K562 (cell line): Measurements from ENCODE around the gene PHF5A. TPM values are rescaled to one million over a fixed set of nuclear protein-coding genes. Genes with fewer than 3 reads are reported as not detected.
A peak's percentile ranks its signal among the peaks of the same experiment; 100 is the strongest.

Experiments used
- EGR1 ChIP-seq: fragments of 450-650 bp; conservative IDR thresholded peaks from 2 replicates; pipeline ENCODE4 v1.6.1; 2017; ENCODE audit warnings: mild to moderate bottlenecking
- HCFC1 ChIP-seq: IDR thresholded peaks from 2 replicates; pipeline ENCODE4 v1.6.1; 2012; ENCODE audit warnings: low read depth, low read length, improper control_type of control experiment
- HMBOX1 ChIP-seq: sonication (generic); IDR thresholded peaks from 2 replicates; pipeline ENCODE4 v1.6.1; 2016
- ID3 ChIP-seq, 2 experiments: fragments of 250-450 bp in 1 of 2; fragments of 450-650 bp in 1 of 2; sonication (Bioruptor Pico) in 1 of 2; IDR thresholded peaks; 2 replicates each; pipeline versions ENCODE4 v1.6.1 to v1.8.0; 2016 to 2021; ENCODE audit warnings: mild to moderate bottlenecking in 2 of 2, moderate library complexity in 2 of 2, missing compliant biosample characterization in 1 of 2, missing genetic modification characterization in 1 of 2
- PHF8 ChIP-seq: fragments of 200-600 bp; sonication (generic); IDR thresholded peaks from 2 replicates; pipeline ENCODE4 v1.6.1; 2012; ENCODE audit warnings: mixed run types, mild to moderate bottlenecking, inconsistent platforms, low read length, moderate library complexity, borderline replicate concordance
- VEZF1 ChIP-seq: fragments of 200-800 bp; sonication (Bioruptor generic); IDR thresholded peaks from 2 replicates; pipeline ENCODE4 v1.6.1; 2017; ENCODE audit warnings: missing genetic modification characterization, missing compliant biosample characterization
- ZNF217 ChIP-seq: sonication (generic); formaldehyde crosslinking; IDR thresholded peaks from 2 replicates; pipeline ENCODE4 v1.8.0; 2022; ENCODE audit warnings: mild to moderate bottlenecking, missing genetic modification reagents
- ZNF830 ChIP-seq: fragments of 250-450 bp; sonication (Bioruptor Pico); IDR thresholded peaks from 2 replicates; pipeline ENCODE4 v1.5.0; 2021; ENCODE audit warnings: mild to moderate bottlenecking
- polyA plus RNA-seq, 8 experiments: library from polyadenylated mRNA; depleted of rRNA in 4 of 8; stranded (reverse) in 5 of 8; unstranded in 3 of 8; fragments of >200 nt; fragmentation: Nextera tagmentation in 2 of 8; fragmentation: Illumina TruSeq in 1 of 8; extraction: Ambion mirVana in 2 of 8; extraction: Trizol in 1 of 8; gene quantifications; 2 replicates each; pipeline versions ENCODE4 v1.2.1 to v1.2.3, GENCODE V29; 2011 to 2014; ENCODE audit warnings: inconsistent platforms in 1 of 8, missing spikeins in 1 of 8
- total RNA-seq, 7 experiments: library from RNA; depleted of rRNA in 6 of 7; stranded (reverse); fragments of >200 nt in 6 of 7; fragmentation: Illumina TruSeq in 2 of 7; extraction: Trizol in 2 of 7; gene quantifications; 2 replicates each; pipeline versions ENCODE4 v1.2.1 to v1.2.3, GENCODE V29; 2011 to 2021; ENCODE audit warnings: low replicate concordance in 1 of 7
- TF ChIP-seq, protein P1 (sequence below), 2 experiments: fragments of 450-650 bp; IDR thresholded peaks; 2 replicates each; pipeline ENCODE4 v1.6.1; 2016; ENCODE audit warnings: mild to moderate bottlenecking in 2 of 2, borderline replicate concordance in 1 of 2, low read depth in 1 of 2, moderate library complexity in 1 of 2
- TF ChIP-seq, protein P2 (sequence below): fragments of 450-650 bp; formaldehyde crosslinking; IDR thresholded peaks from 2 replicates; pipeline ENCODE4 v1.4.0; 2020; ENCODE audit warnings: mild to moderate bottlenecking, moderate library complexity

The PHF5A gene
- total and polyA plus RNA-seq, 9 of the 15 experiments (the other 6 are each of a cell fraction or from before 2014, with no cell fraction given), result 14.2 to 144 (median 101) TPM

DNA sequence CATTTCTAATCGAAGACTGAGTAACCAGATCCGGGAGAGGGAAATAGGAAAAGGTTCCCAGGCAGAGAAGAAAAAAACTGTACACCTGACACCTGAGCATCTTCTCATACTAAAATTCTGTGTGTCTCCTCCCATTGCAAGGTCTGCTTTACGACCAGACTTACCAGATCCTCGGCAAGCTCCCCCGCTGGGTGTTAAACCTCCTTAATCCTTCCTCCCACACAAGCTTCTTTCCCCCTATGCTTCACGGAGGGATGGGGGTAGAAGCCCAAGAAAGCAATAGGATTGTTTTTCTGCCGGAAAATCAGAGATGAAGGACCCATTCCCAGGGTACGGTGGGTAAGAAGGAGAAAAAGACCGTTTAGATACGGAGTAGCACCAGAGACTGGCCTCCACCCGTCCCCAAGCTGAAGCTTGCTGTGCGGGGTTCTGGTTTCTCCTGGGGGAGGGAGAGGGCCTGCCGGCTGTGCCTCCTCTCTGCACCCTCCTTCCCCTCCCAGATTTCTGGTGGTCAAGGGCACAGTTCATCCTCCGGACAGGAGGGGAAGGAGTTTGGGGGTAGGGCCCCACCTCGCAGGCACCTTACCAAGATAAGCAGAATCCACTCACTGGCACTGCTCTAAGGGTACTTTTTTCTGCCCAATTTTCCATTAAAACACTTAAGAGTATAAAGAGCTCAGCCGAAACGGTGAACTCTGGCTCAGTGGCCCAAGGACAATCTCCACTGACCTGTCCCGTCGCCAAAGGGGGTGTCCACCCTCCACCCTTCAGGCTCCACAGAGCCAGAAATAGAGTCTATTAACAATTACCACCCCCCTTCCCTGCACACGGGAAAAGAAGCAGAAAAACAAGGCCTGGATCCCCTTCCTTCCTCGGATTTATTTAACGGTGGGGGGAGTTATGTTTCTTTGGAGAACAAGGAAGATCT lies 23.1 kb downstream of the PHF5A start (continued):
- TF ChIP-seq, protein P1, sequence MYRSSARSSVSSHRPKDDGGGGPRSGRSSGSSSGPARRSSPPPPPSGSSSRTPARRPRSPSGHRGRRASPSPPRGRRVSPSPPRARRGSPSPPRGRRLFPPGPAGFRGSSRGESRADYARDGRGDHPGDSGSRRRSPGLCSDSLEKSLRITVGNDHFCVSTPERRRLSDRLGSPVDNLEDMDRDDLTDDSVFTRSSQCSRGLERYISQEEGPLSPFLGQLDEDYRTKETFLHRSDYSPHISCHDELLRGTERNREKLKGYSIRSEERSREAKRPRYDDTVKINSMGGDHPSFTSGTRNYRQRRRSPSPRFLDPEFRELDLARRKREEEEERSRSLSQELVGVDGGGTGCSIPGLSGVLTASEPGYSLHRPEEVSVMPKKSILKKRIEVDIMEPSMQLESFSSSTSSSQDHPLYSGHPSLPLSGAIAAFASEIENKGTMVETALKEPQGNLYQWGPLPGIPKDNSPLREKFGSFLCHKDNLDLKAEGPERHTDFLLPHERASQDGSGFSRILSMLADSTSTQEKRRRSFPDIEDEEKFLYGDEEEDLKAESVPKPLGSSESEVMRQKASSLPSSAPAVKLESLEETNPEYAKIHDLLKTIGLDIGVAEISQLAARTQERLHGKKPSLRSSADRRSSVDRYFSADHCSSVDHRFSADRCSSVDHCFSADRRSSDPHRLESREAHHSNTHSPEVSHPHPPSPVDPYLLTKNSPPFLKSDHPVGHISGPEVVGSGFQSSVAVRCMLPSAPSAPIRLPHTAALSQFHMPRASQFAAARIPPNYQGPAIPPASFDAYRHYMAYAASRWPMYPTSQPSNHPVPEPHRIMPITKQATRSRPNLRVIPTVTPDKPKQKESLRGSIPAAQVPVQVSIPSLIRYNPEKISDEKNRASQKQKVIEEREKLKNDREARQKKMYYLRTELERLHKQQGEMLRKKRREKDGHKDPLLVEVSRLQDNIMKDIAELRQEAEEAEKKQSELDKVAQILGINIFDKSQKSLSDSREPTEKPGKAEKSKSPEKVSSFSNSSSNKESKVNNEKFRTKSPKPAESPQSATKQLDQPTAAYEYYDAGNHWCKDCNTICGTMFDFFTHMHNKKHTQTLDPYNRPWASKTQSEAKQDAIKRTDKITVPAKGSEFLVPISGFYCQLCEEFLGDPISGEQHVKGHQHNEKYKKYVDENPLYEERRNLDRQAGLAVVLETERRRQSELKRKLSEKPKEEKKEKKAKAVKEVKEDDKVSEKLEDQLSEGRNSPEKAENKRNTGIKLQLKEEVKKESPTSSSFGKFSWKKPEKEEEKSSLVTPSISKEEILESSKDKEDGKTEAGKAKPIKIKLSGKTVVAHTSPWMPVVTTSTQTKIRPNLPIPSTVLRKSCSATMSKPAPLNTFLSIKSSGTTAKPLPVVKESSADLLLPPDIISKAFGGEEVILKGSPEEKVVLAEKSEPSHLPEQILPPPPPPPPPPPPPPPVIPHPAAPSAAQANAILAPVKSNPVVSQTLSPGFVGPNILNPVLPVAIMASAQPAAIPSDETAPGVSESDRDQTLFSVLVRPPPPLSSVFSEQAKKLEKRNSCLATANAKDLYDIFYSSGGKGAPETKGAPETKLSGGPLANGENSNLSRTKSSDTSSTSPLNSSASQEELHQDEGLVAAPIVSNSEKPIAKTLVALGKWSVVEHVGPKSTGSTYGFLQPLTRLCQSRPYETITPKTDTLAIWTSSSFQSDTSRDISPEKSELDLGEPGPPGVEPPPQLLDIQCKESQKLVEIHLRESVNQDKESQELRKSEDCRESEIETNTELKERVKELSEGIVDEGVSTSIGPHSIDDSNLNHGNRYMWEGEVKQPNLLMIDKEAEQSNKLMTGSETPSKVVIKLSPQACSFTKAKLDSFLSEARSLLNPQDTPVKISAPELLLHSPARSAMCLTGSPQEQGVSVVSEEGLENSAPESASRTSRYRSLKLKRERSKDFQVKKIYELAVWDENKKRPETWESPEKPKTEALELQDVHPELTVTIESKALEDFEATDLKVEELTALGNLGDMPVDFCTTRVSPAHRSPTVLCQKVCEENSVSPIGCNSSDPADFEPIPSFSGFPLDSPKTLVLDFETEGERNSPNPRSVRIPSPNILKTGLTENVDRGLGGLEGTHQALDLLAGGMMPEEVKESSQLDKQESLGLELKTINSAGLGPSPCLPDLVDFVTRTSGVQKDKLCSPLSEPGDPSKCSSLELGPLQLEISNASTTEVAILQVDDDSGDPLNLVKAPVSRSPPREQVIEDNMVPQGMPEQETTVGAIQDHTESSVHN (IDR thresholded peaks at IDR 0.05; ENCODE audit: borderline replicate concordance in 1 of 2, low read depth in 1 of 2), result no peak
- TF ChIP-seq VEZF1 (peak; percentile 40), ZNF830 (CRISPR knock-in tag) (no peak), HCFC1 (no peak), ID3 (CRISPR knock-in tag; IDR thresholded peaks at IDR 0.05) (no peak), ID3 (tag; IDR thresholded peaks at IDR 0.05) (no peak), PHF8 (0 out of 2 replicates have a peak, but pooled peaks have one; percentile 3), HMBOX1 (0 out of 2 replicates have a peak, but pooled peaks have one; percentile 20), ZNF217 (CRISPR knock-in tag) (no peak), EGR1 (peak; percentile 63)
- TF ChIP-seq, protein P2, sequence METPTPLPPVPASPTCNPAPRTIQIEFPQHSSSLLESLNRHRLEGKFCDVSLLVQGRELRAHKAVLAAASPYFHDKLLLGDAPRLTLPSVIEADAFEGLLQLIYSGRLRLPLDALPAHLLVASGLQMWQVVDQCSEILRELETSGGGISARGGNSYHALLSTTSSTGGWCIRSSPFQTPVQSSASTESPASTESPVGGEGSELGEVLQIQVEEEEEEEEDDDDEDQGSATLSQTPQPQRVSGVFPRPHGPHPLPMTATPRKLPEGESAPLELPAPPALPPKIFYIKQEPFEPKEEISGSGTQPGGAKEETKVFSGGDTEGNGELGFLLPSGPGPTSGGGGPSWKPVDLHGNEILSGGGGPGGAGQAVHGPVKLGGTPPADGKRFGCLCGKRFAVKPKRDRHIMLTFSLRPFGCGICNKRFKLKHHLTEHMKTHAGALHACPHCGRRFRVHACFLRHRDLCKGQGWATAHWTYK, result no peak
